HEK293 (cell line): Measurements from ENCODE around the gene TCERG1L.

Experiments
- REPIN1 ChIP-seq: fragments of 450-650 bp; formaldehyde crosslinking; IDR thresholded peaks from 2 replicates; pipeline ENCODE4 v1.5.1; 2017; ENCODE audit warnings: missing biosample characterization, missing genetic modification characterization, low read depth
- ZBTB48 ChIP-seq: fragments of 450-650 bp; formaldehyde crosslinking; IDR thresholded peaks from 2 replicates; pipeline ENCODE4 v1.5.1; 2016; ENCODE audit warnings: missing biosample characterization, missing genetic modification characterization
- TF ChIP-seq, protein P1 (sequence below): fragments of 450-650 bp; formaldehyde crosslinking; IDR thresholded peaks from 2 replicates; pipeline ENCODE4 v1.5.1; 2016; ENCODE audit warnings: missing biosample characterization, missing genetic modification characterization
- TF ChIP-seq, protein P2 (sequence below): sonication (generic); formaldehyde crosslinking; IDR thresholded peaks from 2 replicates; pipeline ENCODE4 v1.8.1; 2022; ENCODE audit warnings: mild to moderate bottlenecking, moderate library complexity, missing genetic modification reagents
- TF ChIP-seq, protein P3 (sequence below): fragments of 450-650 bp; formaldehyde crosslinking; IDR thresholded peaks from 2 replicates; pipeline ENCODE4 v1.5.1; 2016; ENCODE audit warnings: missing biosample characterization, missing genetic modification characterization, low read depth

DNA sequence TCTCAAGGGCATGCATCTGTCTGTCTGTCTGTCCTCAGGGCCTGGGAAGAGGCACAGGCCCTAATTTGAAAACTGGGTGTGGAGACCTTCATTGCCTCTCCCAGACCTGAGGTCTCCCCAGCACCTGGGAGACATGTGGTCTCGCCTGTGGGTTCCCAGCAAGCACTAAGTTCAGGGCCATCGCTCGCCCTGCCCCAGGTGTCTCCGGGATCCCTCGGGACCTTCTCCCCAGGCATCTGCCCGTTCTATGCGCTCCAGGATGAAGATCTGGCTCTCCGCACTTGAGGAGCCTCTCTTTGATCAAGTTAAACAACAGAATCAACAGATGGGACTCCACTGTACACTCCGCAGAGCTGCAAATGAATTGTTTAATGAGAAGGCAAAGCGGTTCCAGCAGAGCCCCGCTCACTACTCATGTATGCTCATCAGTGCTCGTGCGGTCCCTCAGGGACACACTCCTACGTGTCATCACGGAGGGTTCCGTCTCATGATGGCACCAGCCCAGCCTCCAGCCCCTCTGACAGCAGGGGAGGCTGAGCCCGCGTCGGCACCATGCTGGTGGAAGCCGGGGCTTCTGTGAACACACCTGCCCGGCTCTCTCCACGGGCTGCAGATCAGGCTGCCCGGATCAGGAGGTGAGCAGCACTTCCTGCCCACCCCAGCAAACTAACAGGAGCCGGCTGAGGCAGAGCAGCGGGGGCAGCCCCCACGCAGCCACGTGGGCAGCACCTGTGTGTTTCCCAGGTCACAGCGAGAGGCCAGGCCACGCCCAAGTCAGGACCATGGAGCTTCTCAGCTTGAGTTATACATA, 132.8 kb downstream of the TCERG1L start:
- TF ChIP-seq, protein P1, sequence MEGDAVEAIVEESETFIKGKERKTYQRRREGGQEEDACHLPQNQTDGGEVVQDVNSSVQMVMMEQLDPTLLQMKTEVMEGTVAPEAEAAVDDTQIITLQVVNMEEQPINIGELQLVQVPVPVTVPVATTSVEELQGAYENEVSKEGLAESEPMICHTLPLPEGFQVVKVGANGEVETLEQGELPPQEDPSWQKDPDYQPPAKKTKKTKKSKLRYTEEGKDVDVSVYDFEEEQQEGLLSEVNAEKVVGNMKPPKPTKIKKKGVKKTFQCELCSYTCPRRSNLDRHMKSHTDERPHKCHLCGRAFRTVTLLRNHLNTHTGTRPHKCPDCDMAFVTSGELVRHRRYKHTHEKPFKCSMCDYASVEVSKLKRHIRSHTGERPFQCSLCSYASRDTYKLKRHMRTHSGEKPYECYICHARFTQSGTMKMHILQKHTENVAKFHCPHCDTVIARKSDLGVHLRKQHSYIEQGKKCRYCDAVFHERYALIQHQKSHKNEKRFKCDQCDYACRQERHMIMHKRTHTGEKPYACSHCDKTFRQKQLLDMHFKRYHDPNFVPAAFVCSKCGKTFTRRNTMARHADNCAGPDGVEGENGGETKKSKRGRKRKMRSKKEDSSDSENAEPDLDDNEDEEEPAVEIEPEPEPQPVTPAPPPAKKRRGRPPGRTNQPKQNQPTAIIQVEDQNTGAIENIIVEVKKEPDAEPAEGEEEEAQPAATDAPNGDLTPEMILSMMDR: no peak
- TF ChIP-seq, protein P2, sequence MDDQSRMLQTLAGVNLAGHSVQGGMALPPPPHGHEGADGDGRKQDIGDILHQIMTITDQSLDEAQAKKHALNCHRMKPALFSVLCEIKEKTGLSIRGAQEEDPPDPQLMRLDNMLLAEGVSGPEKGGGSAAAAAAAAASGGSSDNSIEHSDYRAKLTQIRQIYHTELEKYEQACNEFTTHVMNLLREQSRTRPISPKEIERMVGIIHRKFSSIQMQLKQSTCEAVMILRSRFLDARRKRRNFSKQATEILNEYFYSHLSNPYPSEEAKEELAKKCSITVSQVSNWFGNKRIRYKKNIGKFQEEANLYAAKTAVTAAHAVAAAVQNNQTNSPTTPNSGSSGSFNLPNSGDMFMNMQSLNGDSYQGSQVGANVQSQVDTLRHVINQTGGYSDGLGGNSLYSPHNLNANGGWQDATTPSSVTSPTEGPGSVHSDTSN (CRISPR knock-in tag): no peak
- no peak for TF ChIP-seq ZBTB48 (tag by site-specific recombination)
- no peak for TF ChIP-seq REPIN1 (tag by site-specific recombination)
- TF ChIP-seq, protein P3, sequence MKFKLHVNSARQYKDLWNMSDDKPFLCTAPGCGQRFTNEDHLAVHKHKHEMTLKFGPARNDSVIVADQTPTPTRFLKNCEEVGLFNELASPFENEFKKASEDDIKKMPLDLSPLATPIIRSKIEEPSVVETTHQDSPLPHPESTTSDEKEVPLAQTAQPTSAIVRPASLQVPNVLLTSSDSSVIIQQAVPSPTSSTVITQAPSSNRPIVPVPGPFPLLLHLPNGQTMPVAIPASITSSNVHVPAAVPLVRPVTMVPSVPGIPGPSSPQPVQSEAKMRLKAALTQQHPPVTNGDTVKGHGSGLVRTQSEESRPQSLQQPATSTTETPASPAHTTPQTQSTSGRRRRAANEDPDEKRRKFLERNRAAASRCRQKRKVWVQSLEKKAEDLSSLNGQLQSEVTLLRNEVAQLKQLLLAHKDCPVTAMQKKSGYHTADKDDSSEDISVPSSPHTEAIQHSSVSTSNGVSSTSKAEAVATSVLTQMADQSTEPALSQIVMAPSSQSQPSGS: no peak
